Measurements from ENCODE around the gene GCLC.

DNA sequence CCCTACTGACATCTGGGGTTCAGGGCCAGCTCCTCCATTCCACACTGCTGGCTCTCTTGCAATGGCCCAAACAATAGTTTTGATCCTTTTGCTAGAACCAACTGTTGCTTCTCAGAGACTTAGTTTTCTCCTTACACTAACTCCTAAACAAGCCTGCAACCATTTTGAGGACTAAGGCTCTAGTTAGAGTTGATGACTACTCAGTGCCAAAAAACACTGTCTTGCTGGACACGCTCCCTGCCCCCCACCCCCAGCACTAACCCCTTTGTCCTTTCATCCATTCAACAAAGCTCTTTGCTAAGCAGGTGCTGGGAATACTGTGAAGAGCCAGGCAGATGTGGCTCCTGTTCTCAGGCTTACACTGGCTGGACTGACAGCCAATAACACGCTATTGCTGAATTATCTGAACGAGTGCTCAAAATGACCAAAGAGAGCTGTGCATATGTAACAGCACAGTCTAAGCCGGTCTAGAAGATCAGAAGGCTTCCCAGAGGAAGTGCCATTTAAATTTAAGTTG is 17.6 kb downstream of the GCLC start:
- TF ChIP-seq SP2 (tag by site-specific recombination; IDR thresholded peaks at IDR 0.05) (no peak), ZNF362 (tag by site-specific recombination; IDR thresholded peaks at IDR 0.05) (no peak), ZNF26 (tag by site-specific recombination; IDR thresholded peaks at IDR 0.05) (no peak), ZNF600 (tag by site-specific recombination; IDR thresholded peaks at IDR 0.05) (no peak), MZF1 (tag by site-specific recombination; IDR thresholded peaks at IDR 0.05; ENCODE audit: borderline replicate concordance) (no peak), ZNF394 (tag by site-specific recombination; IDR thresholded peaks at IDR 0.05; ENCODE audit: borderline replicate concordance) (no peak), ZNF138 (tag by site-specific recombination; IDR thresholded peaks at IDR 0.05; ENCODE audit: borderline replicate concordance) (no peak), ZBTB1 (tag by site-specific recombination; IDR thresholded peaks at IDR 0.05) (no peak)
- TF ChIP-seq, protein P1, sequence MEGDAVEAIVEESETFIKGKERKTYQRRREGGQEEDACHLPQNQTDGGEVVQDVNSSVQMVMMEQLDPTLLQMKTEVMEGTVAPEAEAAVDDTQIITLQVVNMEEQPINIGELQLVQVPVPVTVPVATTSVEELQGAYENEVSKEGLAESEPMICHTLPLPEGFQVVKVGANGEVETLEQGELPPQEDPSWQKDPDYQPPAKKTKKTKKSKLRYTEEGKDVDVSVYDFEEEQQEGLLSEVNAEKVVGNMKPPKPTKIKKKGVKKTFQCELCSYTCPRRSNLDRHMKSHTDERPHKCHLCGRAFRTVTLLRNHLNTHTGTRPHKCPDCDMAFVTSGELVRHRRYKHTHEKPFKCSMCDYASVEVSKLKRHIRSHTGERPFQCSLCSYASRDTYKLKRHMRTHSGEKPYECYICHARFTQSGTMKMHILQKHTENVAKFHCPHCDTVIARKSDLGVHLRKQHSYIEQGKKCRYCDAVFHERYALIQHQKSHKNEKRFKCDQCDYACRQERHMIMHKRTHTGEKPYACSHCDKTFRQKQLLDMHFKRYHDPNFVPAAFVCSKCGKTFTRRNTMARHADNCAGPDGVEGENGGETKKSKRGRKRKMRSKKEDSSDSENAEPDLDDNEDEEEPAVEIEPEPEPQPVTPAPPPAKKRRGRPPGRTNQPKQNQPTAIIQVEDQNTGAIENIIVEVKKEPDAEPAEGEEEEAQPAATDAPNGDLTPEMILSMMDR (tag by site-specific recombination; IDR thresholded peaks at IDR 0.05) = no peak
- TF ChIP-seq, protein P2, sequence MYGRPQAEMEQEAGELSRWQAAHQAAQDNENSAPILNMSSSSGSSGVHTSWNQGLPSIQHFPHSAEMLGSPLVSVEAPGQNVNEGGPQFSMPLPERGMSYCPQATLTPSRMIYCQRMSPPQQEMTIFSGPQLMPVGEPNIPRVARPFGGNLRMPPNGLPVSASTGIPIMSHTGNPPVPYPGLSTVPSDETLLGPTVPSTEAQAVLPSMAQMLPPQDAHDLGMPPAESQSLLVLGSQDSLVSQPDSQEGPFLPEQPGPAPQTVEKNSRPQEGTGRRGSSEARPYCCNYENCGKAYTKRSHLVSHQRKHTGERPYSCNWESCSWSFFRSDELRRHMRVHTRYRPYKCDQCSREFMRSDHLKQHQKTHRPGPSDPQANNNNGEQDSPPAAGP (tag by site-specific recombination; IDR thresholded peaks at IDR 0.05) = no peak
- TF ChIP-seq, protein P3, sequence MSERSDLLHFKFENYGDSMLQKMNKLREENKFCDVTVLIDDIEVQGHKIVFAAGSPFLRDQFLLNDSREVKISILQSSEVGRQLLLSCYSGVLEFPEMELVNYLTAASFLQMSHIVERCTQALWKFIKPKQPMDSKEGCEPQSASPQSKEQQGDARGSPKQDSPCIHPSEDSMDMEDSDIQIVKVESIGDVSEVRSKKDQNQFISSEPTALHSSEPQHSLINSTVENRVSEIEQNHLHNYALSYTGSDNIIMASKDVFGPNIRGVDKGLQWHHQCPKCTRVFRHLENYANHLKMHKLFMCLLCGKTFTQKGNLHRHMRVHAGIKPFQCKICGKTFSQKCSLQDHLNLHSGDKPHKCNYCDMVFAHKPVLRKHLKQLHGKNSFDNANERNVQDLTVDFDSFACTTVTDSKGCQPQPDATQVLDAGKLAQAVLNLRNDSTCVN (tag by site-specific recombination; optimal IDR thresholded peaks at IDR 0.05) = no peak
